HPDE6-E6E7 (cell line): ENCODE results near the gene GIT2.
A peak's percentile ranks its signal among the peaks of the same experiment; 100 is the strongest.
"Not testable (repeated sequence)": the region's sequence is repeated elsewhere in the genome, so short reads cannot be mapped to it uniquely, and the experiment has no call there.

ENCODE experiments used
- DNase-seq: peaks from one replicate; pipeline ENCODE4 v3.0.0; 2011; ENCODE audit warnings: missing footprints; ENCODE audit errors: extremely low spot score

Gene GIT2

DNA sequence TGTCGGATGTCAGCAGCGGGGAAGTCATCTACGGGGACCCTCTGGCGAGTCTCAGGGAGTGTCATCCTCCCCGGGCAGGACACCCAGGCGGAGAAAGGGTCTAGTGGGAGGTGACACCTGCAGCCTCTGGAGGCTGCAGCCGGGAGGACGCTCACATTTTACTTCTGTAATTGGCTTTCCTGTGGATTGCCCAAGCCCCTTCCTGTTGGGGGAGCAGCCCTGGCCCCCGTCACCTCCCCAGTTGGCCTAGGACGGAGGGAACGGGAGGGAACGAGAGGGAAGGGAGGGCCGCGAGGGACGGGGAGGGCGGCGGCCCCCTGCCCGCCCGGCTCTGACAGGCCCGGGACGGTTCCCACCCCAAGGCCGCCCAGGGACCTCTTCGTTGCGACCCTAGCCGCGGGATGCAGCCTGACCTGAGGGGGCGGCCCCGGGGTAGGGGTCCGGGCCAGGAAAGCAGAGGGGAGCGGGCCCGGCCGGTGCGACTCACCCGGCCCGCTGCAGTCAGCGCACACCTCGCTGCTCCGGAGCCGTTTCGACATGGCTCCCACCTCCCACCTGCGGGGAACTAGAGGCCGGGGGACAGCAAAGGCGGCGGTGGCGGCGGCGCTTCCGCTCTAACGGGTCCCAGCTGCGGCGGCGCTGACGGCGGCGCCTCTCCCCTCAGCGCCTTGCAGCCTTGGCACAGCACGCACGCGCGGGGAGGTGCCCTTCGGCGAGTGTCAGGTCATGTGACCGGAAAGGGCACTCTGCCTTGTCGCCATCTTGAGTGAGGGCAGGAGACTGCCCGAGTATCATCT, at the start of gene GIT2:
GIT2 (minus strand) TSS at position 683 of the 797 bp plus-strand sequence; CDS start at position 539, 144 bp downstream.
- DNase-seq = peak; percentile 82

- DNase-seq = no peak
These were observed 46.1 kb upstream of the GIT2 start for GRCh38 chr12:110042264-110042663.

GRCh38 chr12:110039085-110039807, 43.1 kb upstream of the GIT2 start:
- DNase-seq = peak; percentile 80

GRCh38 chr12:110038741-110039084, 42.5 kb upstream of the GIT2 start:
- DNase-seq = no peak

DNA sequence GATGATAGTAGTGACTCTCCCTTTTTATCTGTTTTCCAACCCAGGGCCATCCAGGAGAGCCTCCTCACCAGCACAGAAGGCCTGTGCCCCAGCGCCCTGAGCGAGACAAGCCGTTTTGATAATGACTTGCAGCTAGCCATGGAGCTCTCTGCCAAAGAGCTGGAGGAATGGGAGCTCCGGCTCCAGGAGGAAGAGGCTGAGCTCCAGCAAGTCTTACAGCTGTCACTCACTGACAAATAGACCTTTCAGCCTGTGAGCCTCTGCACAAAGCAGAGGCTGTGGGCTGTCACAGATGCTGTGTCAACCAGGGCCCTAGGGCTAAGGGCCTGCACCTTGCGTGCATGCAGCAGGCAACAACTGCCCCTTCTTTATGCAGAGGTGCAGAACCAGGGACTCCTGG, 41.1 kb upstream of the GIT2 start:
- DNase-seq = no peak

DNA sequence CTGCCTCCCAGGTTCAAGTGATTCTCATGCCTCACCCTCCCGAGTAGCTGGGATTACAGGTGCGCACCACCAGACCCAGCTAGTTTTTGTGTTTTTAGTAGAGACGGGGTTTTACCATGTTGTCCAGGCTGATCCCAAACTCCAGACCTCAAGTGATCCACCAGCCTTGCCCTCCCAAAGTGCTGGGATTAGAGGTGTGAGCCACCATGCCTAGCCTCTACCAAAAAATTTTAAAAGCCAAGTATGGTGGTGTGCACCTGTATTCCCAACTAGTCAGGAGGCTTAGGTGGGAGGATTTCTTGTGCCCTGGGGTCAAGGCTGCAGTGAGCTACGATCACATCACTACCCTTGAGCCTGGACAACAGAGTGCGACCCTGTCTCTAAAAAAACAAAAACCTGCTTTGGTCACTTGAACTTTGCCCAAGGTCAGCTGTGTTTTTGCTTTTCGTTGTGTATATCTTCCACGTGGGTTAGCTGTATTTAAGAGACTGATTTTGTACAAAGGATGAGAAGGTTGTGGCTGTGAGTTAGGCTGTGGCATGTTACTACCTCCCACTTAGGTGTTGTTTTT, 39.5 kb upstream of the GIT2 start:
- no peak for DNase-seq

DNA sequence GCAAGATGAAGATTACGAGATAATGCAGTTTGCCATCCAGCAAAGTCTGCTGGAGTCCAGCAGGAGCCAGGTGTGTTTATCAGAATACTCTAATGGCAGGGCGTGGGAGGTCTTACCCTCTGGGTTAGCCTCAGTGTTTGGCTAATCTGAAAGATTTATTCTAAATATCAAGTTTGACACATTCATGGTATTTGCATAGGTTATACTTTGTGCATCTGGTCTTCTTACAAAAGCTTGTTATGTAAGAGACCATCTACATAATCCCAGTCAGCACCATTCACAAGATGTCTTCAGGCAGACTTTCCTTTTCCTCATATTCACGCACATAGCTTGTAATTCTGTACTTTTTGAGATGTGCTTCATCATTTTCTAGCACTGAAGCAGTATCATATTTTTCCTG, 37.7 kb upstream of the GIT2 start:
- DNase-seq = no peak

DNA sequence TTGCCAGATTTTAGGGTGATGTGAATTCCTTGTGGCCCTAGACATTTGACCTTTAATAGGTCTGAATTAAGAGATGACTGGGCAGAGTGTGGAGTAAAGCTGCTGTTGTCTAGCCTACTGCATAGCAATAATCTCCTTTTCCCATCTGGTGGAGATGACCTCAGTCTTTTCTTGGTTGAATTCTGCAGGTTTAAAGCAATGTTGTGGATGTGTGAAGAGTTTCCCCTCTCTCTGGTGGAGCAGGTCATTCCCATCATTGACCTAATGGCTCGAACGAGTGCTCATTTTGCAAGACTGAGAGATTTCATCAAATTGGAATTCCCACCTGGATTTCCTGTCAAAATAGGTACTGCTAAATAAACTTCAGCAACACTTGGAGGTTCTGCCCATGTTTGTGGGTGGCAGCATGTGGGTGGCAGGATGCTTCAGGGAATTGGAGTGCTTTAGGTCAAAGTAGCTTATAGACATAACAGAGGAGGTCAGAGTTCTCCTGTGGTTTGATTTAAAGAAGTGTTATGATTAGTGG, 33.2 kb upstream of the GIT2 start:
- no peak for DNase-seq

- no peak for DNase-seq
These were observed 32.2 kb upstream of the GIT2 start for GRCh38 chr12:110028323-110028722.

GRCh38 chr12:110024051-110024450, 27.9 kb upstream of the GIT2 start:
- no peak for DNase-seq

DNA sequence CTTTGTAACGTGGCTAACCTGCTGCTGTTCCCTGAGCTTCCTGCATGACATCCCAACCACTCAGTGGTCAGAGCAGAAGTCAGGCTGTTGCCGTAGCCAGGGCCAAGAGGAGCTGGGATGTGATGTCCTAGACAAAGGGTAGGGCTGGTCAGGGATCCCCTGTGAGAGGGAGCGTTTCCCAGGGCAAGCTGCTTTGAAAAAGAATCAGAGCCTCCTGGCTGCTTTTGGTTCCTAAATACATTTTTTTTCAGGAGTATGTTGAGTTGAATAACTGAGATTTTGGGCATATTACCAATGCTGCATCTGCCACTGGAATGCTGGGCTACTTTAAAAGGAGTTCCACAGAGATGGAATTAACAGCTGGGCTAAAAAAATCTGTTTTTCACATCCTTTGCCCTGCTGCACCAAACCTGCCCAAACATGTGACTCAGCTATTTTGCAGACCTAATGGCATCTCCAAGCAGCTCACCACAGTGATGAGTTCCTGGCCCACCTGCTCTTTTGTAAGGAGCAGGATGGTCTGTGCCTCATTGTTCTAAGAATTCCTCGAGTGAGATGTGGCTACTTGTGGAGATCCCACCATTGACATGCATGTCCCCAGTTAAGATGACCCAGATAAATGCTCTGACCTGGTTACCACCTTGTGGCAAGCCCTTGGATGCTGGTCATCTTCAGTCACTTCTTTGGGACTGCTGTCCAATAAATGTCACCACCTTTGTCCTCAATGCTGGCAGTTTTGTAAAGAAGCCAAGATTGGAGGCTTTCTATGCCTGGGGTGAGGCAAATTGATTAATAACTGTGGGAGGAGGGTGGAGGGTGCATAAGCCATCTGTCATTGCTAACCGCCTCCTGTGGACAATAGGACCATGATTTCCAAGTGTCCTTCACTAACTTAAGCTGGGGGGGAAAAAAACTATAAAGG, 27.2 kb upstream of the GIT2 start:
- DNase-seq = no peak

DNA sequence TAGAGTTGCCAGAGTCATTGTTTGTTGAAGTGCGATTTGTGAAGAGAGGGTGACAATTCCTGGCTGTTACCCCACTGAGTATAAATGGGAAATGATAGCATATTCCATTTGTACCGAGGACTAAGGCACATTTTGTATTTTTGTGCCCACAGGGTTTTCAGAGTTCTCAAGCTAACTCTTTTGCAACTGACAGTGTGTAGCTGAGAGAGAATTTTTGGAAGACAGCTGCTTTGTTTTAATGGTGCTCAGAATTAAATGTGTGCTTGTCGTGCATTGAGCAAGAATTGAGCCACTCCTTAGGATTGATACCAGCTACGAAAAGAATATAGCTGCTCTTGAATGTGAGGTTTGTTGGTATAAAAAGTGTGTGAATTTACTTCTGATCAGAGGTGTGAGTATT, 24.8 kb upstream of the GIT2 start:
- DNase-seq = no peak

- DNase-seq = no peak
These were observed 19.0 kb upstream of the GIT2 start for GRCh38 chr12:110015132-110015531.

GRCh38 chr12:110012659-110013058, 16.5 kb upstream of the GIT2 start:
- DNase-seq = no peak

DNA sequence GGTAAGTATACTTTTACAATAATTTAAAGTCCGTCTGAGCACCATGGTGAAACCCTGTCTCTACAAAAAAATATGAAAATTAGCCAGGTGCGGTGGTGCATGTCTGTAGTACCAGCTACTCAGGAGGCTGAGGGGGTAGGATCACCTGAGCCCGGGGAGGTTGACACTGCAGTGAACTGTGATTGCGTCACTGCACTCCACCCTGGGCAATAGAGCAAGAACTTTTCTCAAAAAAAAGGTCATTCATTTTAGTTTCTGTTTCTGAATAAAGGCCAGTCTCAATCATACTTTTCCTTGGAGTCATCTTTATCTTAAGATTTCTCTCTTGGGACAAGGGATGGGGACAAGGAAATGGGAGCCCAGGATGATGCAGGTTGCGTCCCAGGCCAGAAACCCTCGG, 16.0 kb upstream of the GIT2 start:
- no peak for DNase-seq

DNA sequence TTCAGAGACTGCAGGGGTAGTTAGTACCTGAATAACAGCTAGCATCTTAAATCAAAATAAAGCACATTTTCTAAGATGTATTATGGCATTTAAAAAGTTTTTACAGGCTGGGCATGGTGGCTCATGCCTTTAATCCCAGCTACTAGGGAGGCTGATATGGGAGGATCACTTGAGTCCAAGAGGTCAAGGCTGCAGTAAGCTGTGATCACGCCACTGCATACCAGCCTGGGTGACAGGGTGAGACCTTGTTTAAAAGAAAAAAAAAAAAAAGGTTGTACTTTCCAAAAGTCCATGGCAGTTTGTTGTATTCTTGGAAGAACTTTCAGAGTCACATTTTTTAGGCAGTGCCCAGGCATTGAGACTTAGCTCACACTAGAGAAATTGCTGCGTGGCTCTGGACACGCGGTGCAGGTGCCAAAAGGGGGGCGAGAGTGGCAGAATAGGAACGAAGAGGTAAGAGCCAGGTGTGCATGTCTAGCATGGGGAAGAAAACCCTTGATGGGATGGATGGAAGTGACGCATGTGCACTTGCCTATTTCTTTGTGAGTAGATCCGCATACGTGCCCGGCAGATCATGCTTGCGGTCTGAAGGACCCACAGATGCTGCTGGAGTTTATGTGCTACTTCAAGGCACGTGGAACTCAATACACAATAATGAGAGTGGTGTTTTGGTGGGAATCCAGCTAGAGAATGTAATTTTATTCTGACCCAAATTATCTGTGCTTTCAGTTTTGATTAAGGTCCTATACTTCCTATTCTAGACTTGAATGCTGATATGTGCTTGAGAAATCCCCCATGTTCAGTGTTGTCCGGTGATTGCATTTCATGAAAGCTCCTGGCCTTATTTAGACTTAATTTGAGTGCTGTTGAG, 14.9 kb upstream of the GIT2 start:
- no peak for DNase-seq

DNA sequence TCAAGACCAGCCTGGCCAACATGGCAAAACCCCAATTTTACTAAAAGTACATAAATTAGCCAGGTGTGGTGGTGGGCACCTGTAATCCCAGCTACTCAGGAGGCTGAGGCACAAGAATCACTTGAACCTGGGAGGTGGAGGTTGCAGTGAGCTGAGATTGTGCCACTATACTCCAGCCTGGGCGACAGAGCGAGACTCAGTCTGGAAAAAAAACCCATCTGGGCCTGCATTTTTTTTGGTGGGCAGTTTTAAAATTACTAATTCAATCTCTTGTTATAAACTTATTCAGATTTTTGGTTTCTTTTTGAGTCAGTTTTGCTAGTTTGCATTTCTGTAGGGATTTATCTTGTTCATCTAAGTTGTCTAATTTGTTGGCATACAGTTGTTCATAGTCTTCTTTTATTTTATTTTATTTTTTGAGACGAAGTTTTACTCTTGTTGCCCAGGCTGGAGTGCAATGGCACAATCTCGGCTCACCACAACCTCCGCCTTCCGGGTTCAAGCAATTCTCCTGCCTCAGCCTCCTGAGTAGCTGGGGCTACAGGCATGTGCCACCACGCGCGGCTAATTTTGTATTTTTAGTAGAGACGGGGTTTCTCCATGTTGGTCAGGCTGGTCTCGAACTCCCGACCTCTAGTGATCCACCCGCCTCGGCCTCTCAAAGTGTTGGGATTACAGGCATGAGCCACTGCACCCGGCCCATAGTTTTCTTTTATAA, 12.7 kb upstream of the GIT2 start:
- DNase-seq = not testable (repeated sequence)

GRCh38 chr12:110007881-110008280, 11.7 kb upstream of the GIT2 start:
- DNase-seq = no peak

DNA sequence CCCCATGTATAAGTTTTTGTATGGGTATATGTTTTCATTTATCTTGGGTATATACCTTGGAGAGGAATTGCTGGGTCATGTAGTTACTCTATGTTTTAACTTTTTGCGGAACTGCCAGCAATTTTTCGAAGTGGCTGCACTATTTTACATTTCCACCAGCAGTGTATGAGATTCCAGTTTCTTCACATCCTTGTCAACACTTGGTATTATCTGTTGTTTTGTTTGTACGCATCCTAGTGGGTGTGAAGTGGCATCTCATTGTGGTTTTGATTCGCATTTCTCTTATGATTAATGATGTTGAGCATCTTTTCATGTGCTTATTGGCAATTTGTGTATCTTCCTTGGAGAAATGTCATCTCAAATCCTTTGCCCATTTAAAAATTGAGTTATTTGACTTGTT, 9.9 kb upstream of the GIT2 start:
- DNase-seq = no peak
